ENCODE measurements around the gene GOLGA2.

Gene GOLGA2

GRCh38 chr9:128214571-128215490 is 61.0 kb downstream of the GOLGA2 start:
- no peak for DNase-seq (ENCODE audit: low read depth in 2 of 2, low spot score in 1 of 2)

DNA sequence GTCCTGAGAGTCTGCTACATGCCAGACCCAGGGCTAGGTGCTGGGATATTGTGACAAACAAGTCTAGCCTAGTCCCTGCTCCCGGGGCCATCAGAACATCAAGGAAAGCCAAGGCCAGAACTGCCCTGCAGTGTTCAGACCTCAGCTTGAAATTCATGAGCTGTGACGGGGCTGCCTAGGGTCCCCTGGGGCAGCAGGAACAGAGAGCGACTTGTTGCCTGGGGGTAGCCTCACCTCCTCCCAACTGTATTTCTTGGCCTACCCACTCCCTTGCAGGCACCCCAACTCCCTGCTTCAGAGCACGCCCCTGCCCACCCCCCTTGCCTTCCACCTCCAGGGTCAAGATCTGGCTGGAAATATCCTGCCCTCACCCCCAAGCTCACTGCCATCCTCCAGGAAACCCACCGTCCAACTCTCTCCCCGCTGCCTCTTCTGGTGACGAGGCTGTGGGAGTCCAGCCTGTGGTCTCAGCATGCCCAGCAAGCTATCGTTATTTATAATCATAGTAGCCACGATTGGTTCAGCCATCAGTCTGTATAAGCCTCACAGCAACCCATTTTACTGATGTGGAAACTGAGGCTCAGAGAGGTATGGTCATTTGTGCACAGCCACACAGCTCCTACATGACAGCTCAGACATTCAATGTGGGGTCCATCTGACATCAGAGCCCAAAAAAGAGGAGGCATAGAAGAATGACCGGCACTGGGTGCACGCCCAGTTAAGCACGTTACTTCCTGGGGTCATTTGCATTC is 61.9 kb downstream of the GOLGA2 start:
- no peak for DNase-seq (ENCODE audit: low read depth in 2 of 2, low spot score in 1 of 2)

DNA sequence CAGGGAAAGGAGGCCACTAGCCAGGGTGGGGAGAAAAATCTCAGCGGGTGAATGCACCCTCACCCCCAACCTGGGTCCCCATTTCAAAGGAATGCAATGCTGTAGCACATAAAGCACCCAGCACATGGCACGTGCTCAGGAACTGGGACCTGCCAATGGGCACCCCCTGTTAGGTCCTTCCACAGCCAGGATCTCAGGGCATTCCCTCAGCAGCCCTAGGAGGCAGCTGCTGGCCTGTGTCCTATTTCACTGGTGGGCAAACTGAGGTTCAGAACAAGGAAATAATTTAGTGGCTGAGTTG is 63.9 kb downstream of the GOLGA2 start:
- no peak for DNase-seq (ENCODE audit: low read depth in 2 of 2, low spot score in 1 of 2)

DNA sequence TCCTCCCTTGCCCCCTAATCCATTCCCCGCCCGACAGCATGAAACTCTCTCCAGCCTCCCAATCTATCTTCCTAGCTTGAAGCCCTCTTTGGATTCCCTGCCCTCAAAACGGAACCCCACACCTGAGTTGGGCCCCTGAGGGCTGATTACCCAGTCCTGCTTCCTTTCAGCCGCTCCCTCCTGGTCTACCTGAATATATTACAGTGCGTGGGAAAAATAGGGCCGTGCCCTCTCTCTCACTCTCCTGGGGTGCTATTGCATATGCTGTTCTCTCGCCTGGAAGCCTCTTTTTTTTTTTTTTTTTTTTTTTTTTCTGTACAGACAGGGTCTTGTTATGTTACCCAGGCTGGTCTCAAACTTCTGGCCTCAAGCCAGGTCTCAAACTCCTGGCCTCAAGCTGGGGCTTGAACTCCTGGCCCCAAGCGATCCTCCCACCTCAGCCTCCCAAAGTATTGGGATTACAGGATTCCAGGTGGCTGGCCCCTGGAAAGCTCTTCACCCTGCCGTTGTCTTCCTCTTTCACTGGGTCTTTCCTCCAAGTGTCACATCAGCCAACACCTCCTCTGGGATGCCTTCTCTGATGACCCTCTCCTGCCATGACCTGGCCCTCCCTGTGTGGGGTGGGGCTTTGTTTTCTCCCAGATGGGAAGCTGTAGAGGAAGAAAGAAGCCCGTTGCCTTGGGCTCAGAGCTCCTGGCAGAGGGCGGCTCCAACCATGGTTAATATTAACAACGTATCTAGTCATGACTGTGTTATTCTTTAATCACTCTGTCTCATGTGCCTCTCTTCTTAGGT is 64.4 kb downstream of the GOLGA2 start:
- no peak for DNase-seq (ENCODE audit: low read depth in 2 of 2, low spot score in 1 of 2)

DNA sequence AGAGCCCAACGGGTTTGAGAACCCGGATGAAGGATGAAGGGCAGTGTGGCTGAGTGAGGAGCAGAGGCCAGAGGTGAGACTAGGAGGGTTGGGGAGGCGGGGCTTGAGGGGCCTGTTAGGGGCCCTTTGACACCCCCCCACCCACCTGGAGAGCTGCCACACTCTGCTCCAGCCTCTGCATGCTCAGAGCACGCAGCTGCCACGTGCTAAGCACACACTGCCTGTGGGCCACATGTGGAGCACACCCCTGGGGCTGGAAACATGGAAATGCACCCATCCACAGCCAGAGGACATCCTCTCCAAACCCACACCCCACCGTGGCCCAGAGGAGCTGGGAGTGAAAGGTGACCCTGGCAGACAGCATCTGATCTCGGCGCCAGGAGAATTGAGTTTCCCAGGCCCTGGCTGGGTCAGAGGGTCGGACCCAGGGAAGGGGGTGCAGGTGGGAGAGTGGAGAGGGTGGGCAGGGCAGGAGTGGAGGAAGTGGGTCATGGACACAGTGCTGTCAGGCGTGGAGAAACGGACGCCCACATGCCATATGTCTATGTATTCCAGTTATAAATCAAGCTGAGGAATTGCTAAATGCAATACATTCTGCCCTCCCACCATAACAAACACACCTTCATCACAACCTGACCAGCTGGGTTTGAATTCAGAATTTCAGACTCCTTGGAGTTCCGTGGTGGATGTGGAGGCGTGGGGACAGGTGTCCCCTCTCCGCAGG is 66.7 kb downstream of the GOLGA2 start:
- no peak for DNase-seq (ENCODE audit: low read depth in 2 of 2, low spot score in 1 of 2)

DNA sequence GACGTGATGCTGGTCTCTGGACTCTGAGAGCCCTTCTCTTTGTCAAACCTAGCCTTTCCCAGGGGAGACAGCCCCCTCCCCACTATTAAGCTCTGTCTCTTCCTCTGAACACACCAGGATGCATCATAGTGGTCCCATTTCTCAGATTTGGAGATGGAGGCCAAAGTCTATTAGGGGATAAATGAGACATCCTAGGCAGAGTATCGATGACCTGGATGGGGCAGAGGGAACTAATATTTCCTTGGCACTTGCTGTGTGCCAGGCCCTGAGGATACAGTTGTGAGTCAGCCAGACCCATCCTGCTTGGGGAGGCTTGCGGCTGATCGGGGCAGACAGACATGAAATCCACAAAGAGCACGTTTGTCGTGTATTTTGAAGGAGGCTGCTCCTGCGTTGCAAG is 67.4 kb downstream of the GOLGA2 start:
- DNase-seq (ENCODE audit: low read depth in 2 of 2, low spot score in 1 of 2): no peak

DNA sequence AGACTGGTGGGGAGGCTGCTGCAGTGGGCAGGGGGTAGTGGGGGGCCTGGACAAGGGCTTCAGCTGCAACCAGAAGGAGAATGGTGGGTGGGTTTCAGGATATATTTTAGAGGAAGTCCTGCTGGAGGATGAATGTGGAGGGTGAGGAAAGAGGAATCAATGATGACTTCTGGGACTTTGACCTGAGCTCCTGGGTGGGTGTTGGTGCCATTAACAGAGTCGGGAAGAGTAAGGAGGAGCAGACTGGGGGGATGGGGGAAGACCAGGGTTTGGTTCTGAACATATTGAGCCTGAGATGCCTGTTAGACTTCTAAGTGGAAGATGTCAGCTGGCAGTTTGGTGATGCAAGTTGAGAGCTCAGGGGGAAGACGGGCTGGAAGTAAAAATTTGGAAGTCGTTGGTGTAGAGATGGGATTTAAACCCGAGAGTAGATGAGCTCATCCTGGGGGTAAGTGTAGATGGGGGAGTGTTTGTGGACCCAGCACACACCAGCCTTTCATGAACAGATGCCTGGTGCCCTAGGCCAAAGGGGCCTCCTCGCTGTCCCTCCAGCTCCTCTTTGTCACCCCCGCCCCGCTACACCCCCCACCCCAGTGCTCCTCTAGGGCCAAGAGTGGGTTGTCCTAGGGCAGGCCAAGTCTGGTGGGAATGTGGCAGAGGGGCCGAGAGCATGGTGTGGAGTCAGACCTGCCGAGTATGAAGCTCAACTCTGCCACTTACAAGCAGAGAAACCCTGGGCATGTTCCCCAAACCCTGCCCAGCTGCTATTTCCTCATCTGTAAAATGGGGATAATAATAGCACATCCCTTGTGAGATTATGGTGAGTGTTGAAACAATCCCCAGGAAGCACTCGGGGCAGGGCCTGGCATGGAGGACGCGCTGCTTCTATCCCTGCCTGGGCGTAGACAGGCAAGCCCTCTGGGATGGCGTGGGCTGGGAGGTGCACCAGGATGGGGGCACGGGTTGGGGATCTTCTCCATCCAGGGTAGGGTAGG is 68.6 kb downstream of the GOLGA2 start:
- no peak for DNase-seq (ENCODE audit: low read depth in 2 of 2, low spot score in 1 of 2)

DNA sequence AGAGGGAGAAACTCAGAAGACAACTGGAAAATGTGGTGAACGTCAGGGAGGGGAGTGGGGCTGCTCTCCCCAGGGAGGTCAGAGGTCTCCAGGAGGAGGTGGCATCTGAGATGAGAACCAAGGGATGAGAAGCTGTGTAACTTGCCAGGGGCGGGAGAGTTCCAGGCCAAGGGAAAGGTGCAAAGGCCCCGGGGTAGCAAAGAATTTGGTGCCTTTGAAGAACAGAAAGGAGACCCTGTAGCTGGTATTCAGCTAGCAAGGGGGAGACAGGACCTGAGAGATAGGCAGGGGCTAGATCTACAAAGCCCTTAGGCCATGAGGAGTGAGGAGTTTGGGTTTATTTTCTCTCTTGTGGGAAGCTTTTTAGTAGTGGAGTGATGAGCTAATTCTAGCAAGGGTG is 69.3 kb downstream of the GOLGA2 start:
- no peak for DNase-seq (ENCODE audit: low read depth in 2 of 2, low spot score in 1 of 2)
